Activated CD4-positive, CD25-positive, alpha-beta regulatory T cell treated with anti-CD3 and anti-CD28 coated beads, Interleukin-2, amount 50 U/mL, for 16 hours (primary cell): ENCODE results near the gene C7.

ENCODE experiments used
- DNase-seq: peaks from one replicate; pipeline ENCODE4 v3.0.0-alpha.2; 2020; ENCODE audit warnings: low read depth, low spot score

The C7 gene

GRCh38 chr5:40916226-40916625 lies 6.9 kb downstream of the C7 start:
- DNase-seq, result no peak

GRCh38 chr5:40928886-40929448 lies 19.7 kb downstream of the C7 start:
- DNase-seq, result no peak

- DNase-seq, result no peak
These were observed 23.5 kb downstream of the C7 start for GRCh38 chr5:40932766-40933165.

DNA sequence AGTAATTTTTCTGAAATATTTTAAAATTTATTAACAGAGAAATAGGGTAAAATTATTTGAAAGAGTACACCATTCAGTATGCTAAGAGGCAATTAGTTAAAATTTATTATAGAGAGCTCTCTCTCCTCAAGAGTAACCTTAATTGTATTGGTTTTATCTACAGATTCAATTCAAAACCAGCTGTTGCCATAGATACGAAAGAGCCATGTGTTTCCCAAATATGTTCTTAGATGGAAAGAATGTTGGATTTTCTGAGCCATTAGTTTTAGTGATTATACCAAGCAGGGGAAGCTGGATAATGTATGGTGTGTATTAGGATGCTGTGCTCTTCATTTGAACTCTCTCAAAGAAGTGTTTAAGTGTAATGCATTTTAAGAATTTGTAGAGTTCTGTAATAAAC lies 27.8 kb downstream of the C7 start:
- no peak for DNase-seq

- no peak for DNase-seq
These were observed 30.5 kb downstream of the C7 start for GRCh38 chr5:40939753-40940152.

DNA sequence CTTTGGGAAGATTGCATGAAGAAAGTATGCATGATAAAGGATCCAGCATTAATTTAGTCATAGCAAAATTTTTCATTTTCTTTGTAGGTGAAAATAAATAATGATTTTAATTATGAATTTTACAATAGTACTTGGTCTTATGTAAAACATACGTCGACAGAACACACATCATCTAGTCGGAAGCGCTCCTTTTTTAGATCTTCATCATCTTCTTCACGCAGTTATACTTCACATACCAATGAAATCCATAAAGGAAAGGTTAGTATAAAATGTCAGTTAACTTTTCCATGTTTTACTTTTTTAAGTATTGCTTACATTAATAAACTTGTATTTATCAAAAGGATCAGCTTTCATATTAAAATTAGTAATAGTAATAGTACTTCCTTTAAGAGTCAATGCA lies 35.8 kb downstream of the C7 start:
- no peak for DNase-seq

GRCh38 chr5:40955313-40955712 lies 46.0 kb downstream of the C7 start:
- no peak for DNase-seq

GRCh38 chr5:40957048-40957447 lies 47.8 kb downstream of the C7 start:
- DNase-seq, result no peak

DNA sequence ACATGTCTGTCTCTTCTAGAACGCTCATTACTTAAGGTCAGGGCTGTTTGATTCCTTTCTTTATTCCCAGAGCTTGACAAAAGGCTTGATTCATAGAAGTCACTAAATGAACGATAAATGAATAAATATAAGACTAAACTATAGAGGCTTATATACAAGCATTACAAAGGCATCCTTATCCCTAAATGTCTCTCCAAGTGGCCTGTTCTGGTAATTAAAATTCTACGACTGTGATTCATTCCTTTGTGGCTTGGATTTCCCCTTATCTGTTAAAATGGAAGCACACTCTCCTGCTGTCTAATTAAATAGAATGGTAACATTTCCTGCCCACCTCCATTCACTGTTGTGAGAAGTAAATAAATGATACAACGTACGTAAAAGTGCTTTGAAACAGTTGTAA lies 49.5 kb downstream of the C7 start:
- DNase-seq, result no peak

GRCh38 chr5:40960037-40960436 lies 50.7 kb downstream of the C7 start:
- no peak for DNase-seq

- no peak for DNase-seq
These were observed 53.1 kb downstream of the C7 start for GRCh38 chr5:40962207-40962955.

- DNase-seq, result no peak
These were observed 63.1 kb downstream of the C7 start for GRCh38 chr5:40972434-40972833.

DNA sequence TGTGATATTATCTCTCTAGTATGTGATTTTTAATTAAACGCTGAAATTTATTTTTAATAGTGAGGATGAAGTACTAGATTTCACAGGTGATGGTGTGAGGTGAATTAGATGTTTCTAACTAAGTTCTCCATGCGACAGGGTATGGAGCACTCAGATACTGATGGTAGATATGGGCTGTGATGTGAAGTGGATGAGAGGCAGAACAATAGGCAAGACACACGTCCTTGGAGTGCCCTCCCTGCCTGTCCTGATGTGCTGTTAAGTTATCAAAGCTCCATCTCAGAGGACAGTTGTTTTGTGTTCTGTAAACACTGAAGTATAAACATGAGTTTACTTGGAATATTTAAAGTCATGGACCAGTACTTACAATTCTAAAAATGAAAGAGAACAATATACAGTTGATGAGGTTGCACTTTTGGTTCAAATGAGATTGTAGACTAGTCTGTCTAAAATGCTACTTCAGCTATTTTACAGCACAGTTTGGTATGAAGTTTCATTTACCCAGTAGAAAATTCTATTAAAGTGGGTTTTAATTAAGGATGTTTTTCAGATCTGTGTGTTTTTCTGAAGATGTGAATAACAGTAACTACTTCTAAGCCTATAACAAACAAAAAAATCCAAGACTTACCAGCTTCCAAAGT lies 64.2 kb downstream of the C7 start:
- DNase-seq, result no peak

DNA sequence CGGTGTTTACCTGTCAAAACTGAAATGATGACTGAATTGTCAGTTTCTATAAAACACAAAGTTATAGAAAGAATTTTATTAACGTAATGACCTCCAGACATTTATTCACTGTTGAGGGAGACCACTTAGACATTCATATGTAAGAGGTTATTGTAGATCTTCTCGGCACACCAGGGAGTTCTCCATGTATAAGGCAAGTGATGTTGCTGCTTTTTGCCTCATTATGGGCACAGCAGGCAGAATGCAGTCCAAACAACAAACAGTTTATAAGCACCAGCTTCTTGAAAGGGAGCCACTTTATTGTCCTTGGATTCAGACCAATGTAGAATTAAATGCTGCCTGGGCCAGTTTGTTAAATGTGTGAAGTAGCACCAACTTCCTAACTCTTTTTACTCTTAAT lies 66.7 kb downstream of the C7 start:
- no peak for DNase-seq

- DNase-seq, result no peak
These were observed 67.5 kb downstream of the C7 start for GRCh38 chr5:40976836-40977235.

- DNase-seq, result no peak
These were observed 72.1 kb downstream of the C7 start for GRCh38 chr5:40981420-40981819.

DNA sequence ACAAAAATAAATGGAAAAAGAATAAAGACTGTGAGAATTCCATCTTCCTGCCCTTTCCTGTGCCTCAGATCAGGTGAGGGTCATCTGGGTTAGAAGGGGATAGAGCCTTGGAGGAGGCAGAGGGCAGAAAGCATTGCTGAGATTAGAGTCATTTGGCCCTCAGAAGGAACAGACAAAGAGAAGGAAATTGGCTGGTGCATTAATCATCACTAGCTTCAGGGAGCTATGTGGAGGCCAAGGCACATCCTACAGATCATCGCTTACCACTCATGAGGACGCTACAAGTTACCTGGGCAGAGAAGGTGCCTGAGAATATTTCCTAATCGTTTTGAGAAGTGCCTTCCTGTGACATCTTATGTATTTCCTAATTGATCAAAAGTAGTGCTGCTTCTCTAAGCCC lies 74.5 kb downstream of the C7 start:
- DNase-seq, result no peak

DNA sequence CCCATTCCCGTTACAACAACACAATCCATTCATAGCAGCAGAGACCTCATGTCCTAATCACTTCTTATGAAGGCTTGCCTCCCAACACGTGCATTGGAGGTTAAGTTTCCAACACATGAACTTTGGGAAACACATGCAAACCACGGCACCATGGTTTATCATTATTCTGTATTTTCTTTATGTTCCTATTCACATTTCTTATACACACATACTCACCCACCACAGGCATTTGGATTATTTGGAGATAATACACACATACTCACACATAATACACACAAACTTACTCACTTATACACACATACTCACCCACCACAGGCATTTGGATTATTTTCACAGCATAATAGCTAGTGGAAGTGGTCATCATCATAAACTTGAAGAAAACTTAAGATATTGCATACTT lies 75.6 kb downstream of the C7 start:
- no peak for DNase-seq

GRCh38 chr5:40985501-40985900 lies 76.2 kb downstream of the C7 start:
- DNase-seq, result no peak

DNA sequence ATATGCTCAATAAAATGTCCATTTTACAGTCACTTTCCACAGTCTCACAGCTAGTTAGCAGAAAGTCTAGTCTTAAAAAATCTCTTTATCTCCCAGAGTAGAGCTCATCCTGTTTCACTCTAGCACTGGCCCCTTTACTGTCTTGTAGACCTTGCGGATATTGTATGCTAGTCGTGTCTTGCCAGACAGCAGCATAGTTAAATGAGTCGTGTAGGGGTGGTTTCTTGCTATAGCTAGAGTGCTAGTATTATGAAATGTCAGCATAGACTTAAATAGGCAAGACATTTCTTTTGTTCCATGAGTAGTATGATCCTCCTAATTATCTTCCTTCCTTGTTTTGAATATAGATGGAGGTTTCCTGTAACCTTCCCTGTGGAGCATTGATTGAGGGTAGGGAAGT lies 77.4 kb downstream of the C7 start:
- DNase-seq, result no peak

GRCh38 chr5:40987349-40987748 lies 78.1 kb downstream of the C7 start:
- DNase-seq, result no peak

GRCh38 chr5:40988746-40989510 lies 79.6 kb downstream of the C7 start:
- DNase-seq, result no peak
